HuH-7 (cell line): ENCODE results near the gene COX4I1.
"Not testable (repeated sequence)": the region's sequence is repeated elsewhere in the genome, so short reads cannot be mapped to it uniquely, and the experiment has no call there.

Source experiments
- DNase-seq: peaks from one replicate; pipeline ENCODE4 v3.0.0; 2011; ENCODE audit warnings: low spot score

Gene COX4I1

GRCh38 chr16:85824161-85825135 is 25.0 kb downstream of the COX4I1 start:
- no peak for DNase-seq

GRCh38 chr16:85825326-85825725 is 25.8 kb downstream of the COX4I1 start:
- peak; percentile 48 for DNase-seq

- DNase-seq = no peak
These were observed 27.3 kb downstream of the COX4I1 start for GRCh38 chr16:85826686-85827247.

GRCh38 chr16:85828166-85828565 is 28.7 kb downstream of the COX4I1 start:
- DNase-seq = no peak

GRCh38 chr16:85829171-85829719 is 29.8 kb downstream of the COX4I1 start:
- DNase-seq = no peak

- DNase-seq = no peak
These were observed 30.4 kb downstream of the COX4I1 start for GRCh38 chr16:85829751-85830445.

- no peak for DNase-seq
These were observed 31.3 kb downstream of the COX4I1 start for GRCh38 chr16:85830821-85831220.

- no peak for DNase-seq
These were observed 33.2 kb downstream of the COX4I1 start for GRCh38 chr16:85832570-85833218.

- DNase-seq = no peak
These were observed 33.9 kb downstream of the COX4I1 start for GRCh38 chr16:85833219-85833920.

- no peak for DNase-seq
These were observed 35.2 kb downstream of the COX4I1 start for GRCh38 chr16:85834741-85835140.

- no peak for DNase-seq
These were observed 35.8 kb downstream of the COX4I1 start for GRCh38 chr16:85835227-85835751.

GRCh38 chr16:85835956-85836705 is 36.6 kb downstream of the COX4I1 start:
- DNase-seq = no peak

GRCh38 chr16:85836706-85837582 is 37.4 kb downstream of the COX4I1 start:
- no peak for DNase-seq

- not testable (repeated sequence) for DNase-seq
These were observed 38.2 kb downstream of the COX4I1 start for GRCh38 chr16:85837654-85838053.

GRCh38 chr16:85838381-85838780 is 38.9 kb downstream of the COX4I1 start:
- no peak for DNase-seq

GRCh38 chr16:85838876-85839585 is 39.5 kb downstream of the COX4I1 start:
- DNase-seq = no peak

- no peak for DNase-seq
These were observed 40.3 kb downstream of the COX4I1 start for GRCh38 chr16:85839681-85840240.

GRCh38 chr16:85840395-85840794 is 40.9 kb downstream of the COX4I1 start:
- no peak for DNase-seq
